Left ventricle myocardium inferior (tissue), 1 donor: ENCODE results near the gene XIRP1. TPM values are rescaled to one million over a fixed set of nuclear protein-coding genes. Genes with fewer than 3 reads are reported as not detected.

Experiments used
- DNase-seq: peaks from one replicate; pipeline ENCODE4 v3.0.0-alpha.2; 2020
- H3K27ac ChIP-seq: fragments of 200-600 bp; replicated peaks from 2 replicates; pipeline ENCODE4 v1.8.0; 2021
- H3K27me3 ChIP-seq: fragments of 200-600 bp; 2 replicates; pipeline ENCODE4 v1.8.0; 2021; ENCODE audit warnings: low read depth
- H3K36me3 ChIP-seq: fragments of 200-600 bp; 2 replicates; pipeline ENCODE4 v1.8.0; 2021
- H3K4me1 ChIP-seq: fragments of 200-600 bp; 2 replicates; pipeline ENCODE4 v1.8.0; 2021
- H3K4me3 ChIP-seq: fragments of 200-600 bp; 2 replicates; pipeline ENCODE4 v1.8.0; 2021; ENCODE audit warnings: mild to moderate bottlenecking, moderate library complexity
- H3K9me3 ChIP-seq: fragments of 200-600 bp; replicated peaks from 2 replicates; pipeline ENCODE4 v1.8.0; 2021
- intact Hi-C: fragments of 100-400 bp; cut with micrococcal nuclease; formaldehyde crosslinking; loops from one replicate; pipeline ENCODE4 v1.11.0; 2022
- total RNA-seq: library from RNA; stranded (reverse); fragmentation: NEBNext Ultra II Directional; extraction: Animal tissue kit (Norgen Biotek cat#: 25700); gene quantifications from one replicate; pipeline ENCODE4 v1.2.1, GENCODE V29; 2021
- TF ChIP-seq, protein P1 (sequence below): fragments of 200-600 bp; IDR thresholded peaks from 2 replicates; pipeline ENCODE4 v1.8.0; 2021; ENCODE audit warnings: antibody characterized with exemption, mild to moderate bottlenecking, borderline replicate concordance
- donor health status: DM: no; HTN: yes; CAD: no; lungs with severe emphysema.

The XIRP1 gene
- total RNA-seq, 1 donor from 2014 or later = 386 TPM

GRCh38 chr3:39213613-39214012 is 21.2 kb upstream of the XIRP1 start:
- H3K36me3 ChIP-seq = no peaks in the 10 kb centered on the region
- TF ChIP-seq, protein P1, sequence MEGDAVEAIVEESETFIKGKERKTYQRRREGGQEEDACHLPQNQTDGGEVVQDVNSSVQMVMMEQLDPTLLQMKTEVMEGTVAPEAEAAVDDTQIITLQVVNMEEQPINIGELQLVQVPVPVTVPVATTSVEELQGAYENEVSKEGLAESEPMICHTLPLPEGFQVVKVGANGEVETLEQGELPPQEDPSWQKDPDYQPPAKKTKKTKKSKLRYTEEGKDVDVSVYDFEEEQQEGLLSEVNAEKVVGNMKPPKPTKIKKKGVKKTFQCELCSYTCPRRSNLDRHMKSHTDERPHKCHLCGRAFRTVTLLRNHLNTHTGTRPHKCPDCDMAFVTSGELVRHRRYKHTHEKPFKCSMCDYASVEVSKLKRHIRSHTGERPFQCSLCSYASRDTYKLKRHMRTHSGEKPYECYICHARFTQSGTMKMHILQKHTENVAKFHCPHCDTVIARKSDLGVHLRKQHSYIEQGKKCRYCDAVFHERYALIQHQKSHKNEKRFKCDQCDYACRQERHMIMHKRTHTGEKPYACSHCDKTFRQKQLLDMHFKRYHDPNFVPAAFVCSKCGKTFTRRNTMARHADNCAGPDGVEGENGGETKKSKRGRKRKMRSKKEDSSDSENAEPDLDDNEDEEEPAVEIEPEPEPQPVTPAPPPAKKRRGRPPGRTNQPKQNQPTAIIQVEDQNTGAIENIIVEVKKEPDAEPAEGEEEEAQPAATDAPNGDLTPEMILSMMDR = no peak
- intact Hi-C loops = no loop called here
- no peak overlapping the region for H3K4me3 ChIP-seq
- no peaks in the 10 kb centered on the region for H3K9me3 ChIP-seq
- H3K27ac ChIP-seq = no peak overlapping the region
- DNase-seq = no peak
- H3K27me3 ChIP-seq = no peaks in the 10 kb centered on the region
- no peaks in the 10 kb centered on the region for H3K4me1 ChIP-seq

DNA sequence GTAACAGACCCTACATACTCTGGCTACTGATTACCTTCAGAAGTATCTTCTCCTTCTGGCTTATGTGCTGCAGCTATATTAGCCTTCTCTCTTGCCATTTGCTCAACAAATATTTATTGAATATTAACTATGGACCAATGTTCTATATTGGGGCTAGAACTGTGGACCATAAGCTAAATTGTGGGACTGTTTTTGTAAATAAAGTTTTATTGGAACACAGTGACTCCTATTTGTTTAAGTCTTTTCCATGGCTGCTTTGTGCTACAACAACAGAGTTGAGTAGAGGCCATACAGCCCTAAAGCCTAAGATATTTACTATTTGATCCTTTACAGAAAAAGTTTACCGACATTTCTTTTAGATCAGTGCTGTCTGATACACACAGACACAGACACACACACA is 20.3 kb upstream of the XIRP1 start:
- no peaks in the 10 kb centered on the region for H3K9me3 ChIP-seq
- H3K36me3 ChIP-seq = no peaks in the 10 kb centered on the region
- peaks cover 8% of the 10 kb centered on the region for H3K4me1 ChIP-seq
- H3K27me3 ChIP-seq = no peaks in the 10 kb centered on the region
- H3K27ac ChIP-seq = no peak overlapping the region
- H3K4me3 ChIP-seq = no peak overlapping the region
- TF ChIP-seq, protein P1 = no peak
- DNase-seq = no peak
- intact Hi-C loops = no loop called here

DNA sequence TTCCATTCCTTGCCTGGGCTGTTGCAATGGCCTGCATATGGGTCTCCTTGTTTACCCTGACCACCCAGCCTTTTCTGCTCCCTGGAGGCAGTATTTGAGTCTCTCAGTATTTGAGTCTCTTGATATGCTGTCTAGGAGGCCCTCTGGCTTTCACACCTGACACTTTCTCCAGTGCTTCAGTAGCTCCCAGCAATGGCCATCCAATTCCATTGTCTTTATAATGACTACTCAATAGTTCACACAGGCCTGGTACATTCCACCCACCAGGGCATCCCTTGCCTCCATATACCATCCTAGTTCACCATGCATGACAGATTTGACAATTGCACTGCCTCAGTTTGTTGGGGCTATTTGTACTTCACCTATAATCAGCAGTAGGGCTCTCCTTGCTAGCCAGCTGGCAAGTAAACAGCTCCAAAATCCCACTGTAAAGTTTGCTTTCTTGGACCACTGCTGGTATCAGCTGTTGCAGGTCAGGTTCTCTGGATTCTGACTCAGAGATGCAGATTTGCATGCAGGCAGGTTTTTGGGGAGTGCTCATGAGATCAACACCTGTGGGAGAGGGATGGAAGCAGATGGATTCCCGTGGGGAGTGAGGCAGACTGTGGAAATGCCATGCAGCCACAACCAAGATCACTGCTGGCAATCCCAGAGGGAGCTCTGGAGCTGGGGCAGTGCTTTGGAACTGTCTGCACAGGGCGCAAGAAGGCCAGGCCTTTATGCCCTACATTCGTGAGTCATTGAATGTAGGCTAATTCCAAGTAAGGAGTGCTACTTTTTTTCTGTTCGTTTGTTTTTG is 19.1 kb upstream of the XIRP1 start:
- DNase-seq = no peak
- no peaks in the 10 kb centered on the region for H3K9me3 ChIP-seq
- no peak overlapping the region for H3K27ac ChIP-seq
- H3K4me1 ChIP-seq = peaks cover 9% of the 10 kb centered on the region
- no peaks in the 10 kb centered on the region for H3K27me3 ChIP-seq
- intact Hi-C loops = no loop called here
- TF ChIP-seq, protein P1 = no peak
- H3K4me3 ChIP-seq = no peak overlapping the region
- H3K36me3 ChIP-seq = no peaks in the 10 kb centered on the region

DNA sequence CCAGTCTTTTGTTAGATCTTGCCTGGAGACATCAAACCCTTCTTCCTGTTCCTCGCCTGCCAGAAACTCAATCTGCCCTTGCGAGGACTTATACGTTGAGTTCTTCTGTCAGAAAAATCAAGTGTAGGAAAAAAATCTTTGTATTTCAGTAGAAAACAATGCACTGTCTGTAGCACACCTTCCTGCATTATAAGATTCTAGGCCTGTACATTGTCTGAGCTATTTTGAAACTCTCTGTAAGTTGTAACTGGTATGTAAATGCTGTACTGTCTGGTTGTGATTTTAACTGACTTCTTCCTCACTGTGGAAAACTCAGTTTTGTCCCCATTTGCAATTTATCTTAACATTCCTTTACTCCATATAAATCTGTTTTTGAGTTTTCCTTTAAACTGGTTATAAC is 17.7 kb upstream of the XIRP1 start:
- TF ChIP-seq, protein P1 = no peak
- H3K36me3 ChIP-seq = no peaks in the 10 kb centered on the region
- H3K4me3 ChIP-seq = no peak overlapping the region
- H3K9me3 ChIP-seq = no peaks in the 10 kb centered on the region
- intact Hi-C loops = no loop called here
- H3K4me1 ChIP-seq = peaks cover 9% of the 10 kb centered on the region
- H3K27ac ChIP-seq = no peak overlapping the region
- no peaks in the 10 kb centered on the region for H3K27me3 ChIP-seq
- DNase-seq = no peak

DNA sequence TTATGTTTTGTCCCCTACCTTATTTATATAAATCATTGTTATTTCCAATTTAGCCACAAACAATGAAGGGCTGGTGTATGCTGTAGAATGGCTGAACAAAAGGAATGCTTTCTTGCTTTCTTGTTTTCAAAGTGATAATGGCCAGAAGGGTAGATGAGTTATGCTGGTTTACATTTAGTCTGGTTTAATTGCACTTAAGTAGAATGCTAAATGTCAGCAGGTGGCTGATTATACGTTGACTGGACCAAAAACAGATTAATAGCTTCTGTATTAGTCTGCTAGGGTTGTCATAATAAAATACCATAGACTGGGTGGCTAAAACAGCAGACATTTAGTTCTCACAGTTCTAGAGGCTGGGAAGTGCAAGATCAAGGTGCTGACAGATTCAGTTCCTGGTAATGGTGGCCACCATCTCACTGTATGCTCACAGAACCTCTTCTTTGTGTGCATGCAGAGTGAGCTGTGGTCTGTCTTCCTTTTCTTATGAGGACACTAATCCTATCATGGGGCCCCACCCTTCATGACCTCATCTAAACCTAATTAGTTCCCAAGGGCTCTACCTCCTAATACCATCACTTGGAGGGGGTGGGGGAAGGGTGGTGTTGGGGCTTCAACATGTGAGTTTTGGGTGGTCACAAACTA is 17.1 kb upstream of the XIRP1 start:
- no peaks in the 10 kb centered on the region for H3K9me3 ChIP-seq
- TF ChIP-seq, protein P1 = no peak
- H3K4me3 ChIP-seq = no peak overlapping the region
- intact Hi-C loops = loop anchor here (5.0 kb wide), 1 partner anchor 78 kb away; no protein-coding TSS in a partner anchor
- no peak for DNase-seq
- no peaks in the 10 kb centered on the region for H3K27me3 ChIP-seq
- peaks cover 9% of the 10 kb centered on the region for H3K4me1 ChIP-seq
- H3K36me3 ChIP-seq = no peaks in the 10 kb centered on the region
- no peak overlapping the region for H3K27ac ChIP-seq
